Stimulated activated naive CD8-positive, alpha-beta T cell treated with anti-CD3 and anti-CD28 coated beads, Interleukin-15, Interleukin-2, amounts not matched to agents 100 ng/mL and 50 ng/mL, for 24 hours (primary cell): ENCODE results near the gene PAIP1.
"Not testable (repeated sequence)": the region's sequence is repeated elsewhere in the genome, so short reads cannot be mapped to it uniquely, and the experiment has no call there.

ENCODE experiments used
- H3K27ac Mint-ChIP-seq: one replicate; pipeline ENCODE4 v1.8.0; 2021; ENCODE audit warnings: mild to moderate bottlenecking, mixed read lengths
- H3K27me3 Mint-ChIP-seq: one replicate; pipeline ENCODE4 v1.8.0; 2021; ENCODE audit warnings: mixed read lengths
- H3K36me3 Mint-ChIP-seq: one replicate; pipeline ENCODE4 v1.8.0; 2021; ENCODE audit warnings: low read depth, mixed read lengths
- H3K4me1 Mint-ChIP-seq: one replicate; pipeline ENCODE4 v1.8.0; 2021; ENCODE audit warnings: low read depth, mixed read lengths
- H3K4me3 Mint-ChIP-seq: one replicate; pipeline ENCODE4 v1.8.0; 2021; ENCODE audit warnings: mild to moderate bottlenecking, mixed read lengths
- H3K9me3 Mint-ChIP-seq: one replicate; pipeline ENCODE4 v1.8.0; 2021; ENCODE audit warnings: mixed read lengths

Gene PAIP1

GRCh38 chr5:43556857-43557542 lies at the start of gene PAIP1:
PAIP1 (minus strand) TSS chr5:43557077; CDS start chr5:43556846, 231 bp downstream.
- Mint-ChIP-seq H3K4me1 (peaks cover 9% of the 10 kb centered on the region), H3K9me3 (no peaks in the 10 kb centered on the region), H3K4me3 (peak within 1 kb of the TSS; percentile 89), H3K27me3 (no peaks in the 10 kb centered on the region), H3K36me3 (no peaks in the 10 kb centered on the region), H3K27ac (peak within 1 kb of the TSS; percentile 95)

- no peak overlapping the region for H3K27ac Mint-ChIP-seq
- peaks cover 45% of the 10 kb centered on the region for H3K4me1 Mint-ChIP-seq
Observed at GRCh38 chr5:43606351-43606750, 49.5 kb upstream of the PAIP1 start.

DNA sequence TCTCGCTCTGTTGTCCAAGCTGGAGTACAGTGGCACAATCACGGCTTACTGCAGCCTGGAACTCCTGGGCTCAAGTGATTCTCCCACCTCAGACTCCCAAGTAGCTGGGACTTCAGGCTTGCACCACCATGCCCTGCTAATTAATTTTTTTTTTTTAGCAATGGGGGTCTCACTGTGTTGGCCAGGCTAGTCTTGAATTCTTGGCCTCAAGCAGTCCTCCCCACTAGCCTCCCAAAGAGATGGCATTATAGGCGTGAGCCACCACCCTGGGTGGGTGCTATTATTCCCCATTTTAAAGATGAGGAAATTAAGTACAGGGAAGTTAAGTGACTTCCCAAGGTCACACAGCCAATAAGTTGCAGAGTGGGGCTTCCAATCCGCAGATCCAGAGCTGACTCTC lies 47.8 kb upstream of the PAIP1 start:
- Mint-ChIP-seq H3K4me1 (peaks cover 51% of the 10 kb centered on the region), H3K27me3 (no peaks in the 10 kb centered on the region), H3K36me3 (peaks cover 32% of the 10 kb centered on the region), H3K4me3 (peak overlapping the region; percentile 90), H3K9me3 (no peaks in the 10 kb centered on the region), H3K27ac (peak overlapping the region; percentile 86)

More at GRCh38 chr5:43606351-43606750, 49.5 kb upstream of the PAIP1 start:
- Mint-ChIP-seq H3K27me3 (no peaks in the 10 kb centered on the region), H3K4me3 (no peak overlapping the region), H3K36me3 (peaks cover 47% of the 10 kb centered on the region), H3K9me3 (no peaks in the 10 kb centered on the region)

- Mint-ChIP-seq H3K27me3 (no peaks in the 10 kb centered on the region), H3K27ac (peak overlapping the region; percentile 86), H3K4me1 (peaks cover 51% of the 10 kb centered on the region), H3K36me3 (peaks cover 24% of the 10 kb centered on the region), H3K4me3 (peak overlapping the region; percentile 90), H3K9me3 (no peaks in the 10 kb centered on the region)
Observed at GRCh38 chr5:43603344-43604217, 46.7 kb upstream of the PAIP1 start.

- H3K4me3 Mint-ChIP-seq, result peak within 1 kb of the TSS; percentile 90
- H3K9me3 Mint-ChIP-seq, result no peaks in the 10 kb centered on the region
- H3K4me1 Mint-ChIP-seq, result peaks cover 48% of the 10 kb centered on the region
- no peaks in the 10 kb centered on the region for H3K27me3 Mint-ChIP-seq
- H3K36me3 Mint-ChIP-seq, result peaks cover 24% of the 10 kb centered on the region
- peak within 1 kb of the TSS; percentile 93 for H3K27ac Mint-ChIP-seq
Observed at GRCh38 chr5:43602461-43603343, 45.8 kb upstream of the PAIP1 start, which contains the start of gene NNT. NNT (plus strand) TSS chr5:43603180; CDS start chr5:43609196, 6,016 bp downstream.

GRCh38 chr5:43601454-43602260 lies 44.8 kb upstream of the PAIP1 start:
- Mint-ChIP-seq H3K9me3 (no peaks in the 10 kb centered on the region), H3K36me3 (peaks cover 17% of the 10 kb centered on the region), H3K27me3 (no peaks in the 10 kb centered on the region), H3K4me1 (peaks cover 43% of the 10 kb centered on the region), H3K4me3 (peak overlapping the region; percentile 90), H3K27ac (peak overlapping the region; percentile 93)

DNA sequence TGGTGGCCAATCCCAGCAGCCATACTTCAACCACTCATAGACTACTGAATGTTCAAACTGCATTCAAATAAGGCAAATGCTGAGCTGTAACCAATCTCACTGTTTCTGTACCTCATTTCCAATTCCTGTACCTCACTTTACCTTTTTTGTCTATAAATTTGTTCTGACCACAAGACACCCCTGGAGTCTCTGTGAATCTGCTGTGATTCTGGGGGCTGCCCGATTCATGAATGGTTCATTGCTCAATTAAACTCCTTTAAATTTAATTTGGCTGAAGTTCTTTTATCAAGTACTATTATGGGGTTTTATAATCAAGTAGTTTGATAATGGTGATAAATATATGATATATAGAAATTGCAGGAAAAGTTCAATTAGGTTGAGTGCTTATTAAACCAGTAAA lies 42.0 kb upstream of the PAIP1 start:
- H3K36me3 Mint-ChIP-seq, H3K27ac Mint-ChIP-seq, H3K4me3 Mint-ChIP-seq, H3K9me3 Mint-ChIP-seq, H3K27me3 Mint-ChIP-seq: not testable (repeated sequence)
- peaks cover 25% of the 10 kb centered on the region for H3K4me1 Mint-ChIP-seq

GRCh38 chr5:43592363-43592762 lies 35.5 kb upstream of the PAIP1 start:
- Mint-ChIP-seq H3K9me3 (no peaks in the 10 kb centered on the region), H3K4me3 (no peak overlapping the region), H3K4me1 (no peaks in the 10 kb centered on the region), H3K27ac (no peak overlapping the region), H3K27me3 (no peaks in the 10 kb centered on the region), H3K36me3 (peaks cover 10% of the 10 kb centered on the region)

DNA sequence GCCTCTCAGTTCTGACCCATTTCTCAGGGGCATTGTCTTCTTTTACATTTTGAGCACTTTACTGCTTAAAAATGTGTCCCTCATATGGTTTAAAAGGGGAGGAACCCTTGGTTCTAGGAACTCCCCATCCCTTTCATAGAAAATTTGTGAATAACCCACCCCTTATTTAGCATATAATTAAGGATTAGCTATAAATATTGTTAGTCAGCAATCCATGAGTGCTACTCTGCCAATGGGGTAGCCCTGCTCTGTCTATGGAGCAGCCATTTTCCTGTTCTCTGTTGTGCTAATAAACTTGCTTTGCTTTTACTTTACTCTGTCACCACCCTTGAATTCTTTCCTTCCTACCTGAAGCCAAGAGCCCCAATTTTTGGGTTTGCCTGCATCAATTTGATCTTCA lies 33.8 kb upstream of the PAIP1 start:
- Mint-ChIP-seq H3K36me3 (peaks cover 11% of the 10 kb centered on the region), H3K27me3 (no peaks in the 10 kb centered on the region), H3K4me1 (no peaks in the 10 kb centered on the region), H3K27ac (no peak overlapping the region), H3K4me3 (no peak overlapping the region), H3K9me3 (no peaks in the 10 kb centered on the region)

DNA sequence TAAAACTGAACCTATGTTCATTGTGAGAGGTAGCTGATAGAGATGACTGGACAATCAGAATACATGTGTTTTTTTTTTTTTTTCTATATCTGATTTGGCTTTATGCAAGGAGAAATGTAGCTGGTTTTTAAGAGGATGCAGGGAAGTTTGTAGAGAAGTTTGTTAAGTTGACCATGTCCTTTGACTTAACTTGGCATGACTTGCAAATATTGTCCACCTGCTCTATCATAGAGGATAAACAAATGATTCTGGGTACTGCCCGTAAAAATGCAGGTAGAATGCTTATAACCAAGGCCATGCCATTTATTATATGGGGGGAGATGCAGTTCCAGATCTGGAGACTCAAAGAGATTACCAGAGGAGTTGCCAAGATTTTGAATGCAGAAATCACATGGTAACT lies 32.4 kb upstream of the PAIP1 start:
- Mint-ChIP-seq H3K27me3 (no peaks in the 10 kb centered on the region), H3K4me1 (no peaks in the 10 kb centered on the region), H3K4me3 (no peak overlapping the region), H3K9me3 (no peaks in the 10 kb centered on the region), H3K36me3 (peaks cover 11% of the 10 kb centered on the region), H3K27ac (no peak overlapping the region)

- Mint-ChIP-seq H3K36me3 (peaks cover 11% of the 10 kb centered on the region), H3K9me3 (no peaks in the 10 kb centered on the region), H3K27me3 (no peaks in the 10 kb centered on the region), H3K4me3 (no peak overlapping the region), H3K27ac (no peak overlapping the region), H3K4me1 (no peaks in the 10 kb centered on the region)
Observed at GRCh38 chr5:43588842-43589241, 32.0 kb upstream of the PAIP1 start.

DNA sequence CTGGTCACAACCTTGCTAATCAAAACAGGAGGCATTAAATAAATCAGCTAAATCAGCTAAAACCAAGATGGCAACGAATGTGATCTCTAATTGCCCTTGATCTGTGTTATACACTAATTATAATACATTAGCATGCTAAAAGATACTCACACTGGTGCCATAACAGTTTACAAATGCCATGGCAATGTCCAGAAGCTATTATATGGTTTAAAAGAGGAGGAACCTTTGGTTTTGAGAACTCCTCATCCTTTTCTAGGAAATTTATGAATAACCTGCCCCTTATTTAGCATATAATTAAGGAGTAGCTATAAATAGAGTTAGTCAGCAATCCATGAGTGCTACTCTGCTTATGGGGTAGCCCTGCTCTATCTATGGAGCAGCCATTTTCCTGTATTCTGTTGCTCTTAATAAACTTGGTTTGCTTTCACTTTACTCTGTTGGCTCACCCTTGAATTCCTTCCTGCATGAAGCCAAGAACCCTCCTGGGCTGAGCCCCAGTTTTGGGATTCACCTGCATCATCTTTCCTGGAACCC lies 27.4 kb upstream of the PAIP1 start:
- H3K27ac Mint-ChIP-seq, result no peak overlapping the region
- no peaks in the 10 kb centered on the region for H3K27me3 Mint-ChIP-seq
- no peaks in the 10 kb centered on the region for H3K9me3 Mint-ChIP-seq
- no peaks in the 10 kb centered on the region for H3K4me1 Mint-ChIP-seq
- no peak overlapping the region for H3K4me3 Mint-ChIP-seq
- H3K36me3 Mint-ChIP-seq, result peaks cover 15% of the 10 kb centered on the region

DNA sequence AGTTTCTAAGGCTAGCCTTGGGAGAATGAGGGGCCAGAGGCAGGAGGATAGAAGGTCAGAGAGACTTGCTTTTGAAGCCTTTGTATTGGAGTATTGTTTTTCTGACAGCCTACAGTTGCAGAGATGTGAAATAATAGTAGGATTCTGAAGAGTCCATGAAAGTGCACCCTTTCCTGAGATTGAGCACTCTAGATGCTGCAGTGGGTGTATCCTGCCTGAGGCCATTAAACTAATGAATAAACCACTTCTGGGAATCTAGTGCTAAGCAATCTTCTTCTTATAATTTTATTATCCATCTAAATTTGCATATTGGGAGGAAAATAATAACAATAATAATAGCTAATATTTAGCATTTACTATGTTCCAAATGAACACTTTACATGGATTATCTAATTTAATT lies 26.8 kb upstream of the PAIP1 start:
- Mint-ChIP-seq H3K36me3 (peaks cover 15% of the 10 kb centered on the region), H3K4me1 (no peaks in the 10 kb centered on the region), H3K27ac (no peak overlapping the region), H3K4me3 (no peak overlapping the region), H3K9me3 (no peaks in the 10 kb centered on the region), H3K27me3 (no peaks in the 10 kb centered on the region)
